ENCODE measurements around the gene MED13L. TPM values are rescaled to one million over a fixed set of nuclear protein-coding genes. Genes with fewer than 3 reads are reported as not detected.

Gene MED13L
- total and polyA plus RNA-seq, 2 of the 8 experiments (the other 6 are each of a cell fraction or from before 2014, with no cell fraction given): 15.9 to 51.7 TPM

DNA sequence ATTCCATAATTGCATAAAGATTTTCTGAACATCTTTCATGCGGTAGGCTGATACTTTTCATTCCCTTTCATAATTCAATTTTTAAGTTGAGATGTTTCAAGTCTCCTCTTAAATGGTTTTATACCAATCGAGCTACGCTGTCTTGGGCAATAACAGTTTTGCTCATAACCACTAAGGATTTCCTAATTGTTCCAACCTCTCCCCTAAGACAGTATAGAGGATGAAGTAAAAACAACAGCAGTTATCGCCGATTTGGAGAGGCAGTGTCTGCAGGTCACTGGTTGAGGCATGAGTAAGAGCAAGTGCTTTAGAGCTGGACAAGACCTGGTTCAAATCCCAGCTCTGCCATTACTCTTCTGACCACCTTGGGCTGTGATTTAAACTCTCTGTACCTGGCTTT is 6.9 kb upstream of the MED13L start (continued):
- TF ChIP-seq, protein P1, sequence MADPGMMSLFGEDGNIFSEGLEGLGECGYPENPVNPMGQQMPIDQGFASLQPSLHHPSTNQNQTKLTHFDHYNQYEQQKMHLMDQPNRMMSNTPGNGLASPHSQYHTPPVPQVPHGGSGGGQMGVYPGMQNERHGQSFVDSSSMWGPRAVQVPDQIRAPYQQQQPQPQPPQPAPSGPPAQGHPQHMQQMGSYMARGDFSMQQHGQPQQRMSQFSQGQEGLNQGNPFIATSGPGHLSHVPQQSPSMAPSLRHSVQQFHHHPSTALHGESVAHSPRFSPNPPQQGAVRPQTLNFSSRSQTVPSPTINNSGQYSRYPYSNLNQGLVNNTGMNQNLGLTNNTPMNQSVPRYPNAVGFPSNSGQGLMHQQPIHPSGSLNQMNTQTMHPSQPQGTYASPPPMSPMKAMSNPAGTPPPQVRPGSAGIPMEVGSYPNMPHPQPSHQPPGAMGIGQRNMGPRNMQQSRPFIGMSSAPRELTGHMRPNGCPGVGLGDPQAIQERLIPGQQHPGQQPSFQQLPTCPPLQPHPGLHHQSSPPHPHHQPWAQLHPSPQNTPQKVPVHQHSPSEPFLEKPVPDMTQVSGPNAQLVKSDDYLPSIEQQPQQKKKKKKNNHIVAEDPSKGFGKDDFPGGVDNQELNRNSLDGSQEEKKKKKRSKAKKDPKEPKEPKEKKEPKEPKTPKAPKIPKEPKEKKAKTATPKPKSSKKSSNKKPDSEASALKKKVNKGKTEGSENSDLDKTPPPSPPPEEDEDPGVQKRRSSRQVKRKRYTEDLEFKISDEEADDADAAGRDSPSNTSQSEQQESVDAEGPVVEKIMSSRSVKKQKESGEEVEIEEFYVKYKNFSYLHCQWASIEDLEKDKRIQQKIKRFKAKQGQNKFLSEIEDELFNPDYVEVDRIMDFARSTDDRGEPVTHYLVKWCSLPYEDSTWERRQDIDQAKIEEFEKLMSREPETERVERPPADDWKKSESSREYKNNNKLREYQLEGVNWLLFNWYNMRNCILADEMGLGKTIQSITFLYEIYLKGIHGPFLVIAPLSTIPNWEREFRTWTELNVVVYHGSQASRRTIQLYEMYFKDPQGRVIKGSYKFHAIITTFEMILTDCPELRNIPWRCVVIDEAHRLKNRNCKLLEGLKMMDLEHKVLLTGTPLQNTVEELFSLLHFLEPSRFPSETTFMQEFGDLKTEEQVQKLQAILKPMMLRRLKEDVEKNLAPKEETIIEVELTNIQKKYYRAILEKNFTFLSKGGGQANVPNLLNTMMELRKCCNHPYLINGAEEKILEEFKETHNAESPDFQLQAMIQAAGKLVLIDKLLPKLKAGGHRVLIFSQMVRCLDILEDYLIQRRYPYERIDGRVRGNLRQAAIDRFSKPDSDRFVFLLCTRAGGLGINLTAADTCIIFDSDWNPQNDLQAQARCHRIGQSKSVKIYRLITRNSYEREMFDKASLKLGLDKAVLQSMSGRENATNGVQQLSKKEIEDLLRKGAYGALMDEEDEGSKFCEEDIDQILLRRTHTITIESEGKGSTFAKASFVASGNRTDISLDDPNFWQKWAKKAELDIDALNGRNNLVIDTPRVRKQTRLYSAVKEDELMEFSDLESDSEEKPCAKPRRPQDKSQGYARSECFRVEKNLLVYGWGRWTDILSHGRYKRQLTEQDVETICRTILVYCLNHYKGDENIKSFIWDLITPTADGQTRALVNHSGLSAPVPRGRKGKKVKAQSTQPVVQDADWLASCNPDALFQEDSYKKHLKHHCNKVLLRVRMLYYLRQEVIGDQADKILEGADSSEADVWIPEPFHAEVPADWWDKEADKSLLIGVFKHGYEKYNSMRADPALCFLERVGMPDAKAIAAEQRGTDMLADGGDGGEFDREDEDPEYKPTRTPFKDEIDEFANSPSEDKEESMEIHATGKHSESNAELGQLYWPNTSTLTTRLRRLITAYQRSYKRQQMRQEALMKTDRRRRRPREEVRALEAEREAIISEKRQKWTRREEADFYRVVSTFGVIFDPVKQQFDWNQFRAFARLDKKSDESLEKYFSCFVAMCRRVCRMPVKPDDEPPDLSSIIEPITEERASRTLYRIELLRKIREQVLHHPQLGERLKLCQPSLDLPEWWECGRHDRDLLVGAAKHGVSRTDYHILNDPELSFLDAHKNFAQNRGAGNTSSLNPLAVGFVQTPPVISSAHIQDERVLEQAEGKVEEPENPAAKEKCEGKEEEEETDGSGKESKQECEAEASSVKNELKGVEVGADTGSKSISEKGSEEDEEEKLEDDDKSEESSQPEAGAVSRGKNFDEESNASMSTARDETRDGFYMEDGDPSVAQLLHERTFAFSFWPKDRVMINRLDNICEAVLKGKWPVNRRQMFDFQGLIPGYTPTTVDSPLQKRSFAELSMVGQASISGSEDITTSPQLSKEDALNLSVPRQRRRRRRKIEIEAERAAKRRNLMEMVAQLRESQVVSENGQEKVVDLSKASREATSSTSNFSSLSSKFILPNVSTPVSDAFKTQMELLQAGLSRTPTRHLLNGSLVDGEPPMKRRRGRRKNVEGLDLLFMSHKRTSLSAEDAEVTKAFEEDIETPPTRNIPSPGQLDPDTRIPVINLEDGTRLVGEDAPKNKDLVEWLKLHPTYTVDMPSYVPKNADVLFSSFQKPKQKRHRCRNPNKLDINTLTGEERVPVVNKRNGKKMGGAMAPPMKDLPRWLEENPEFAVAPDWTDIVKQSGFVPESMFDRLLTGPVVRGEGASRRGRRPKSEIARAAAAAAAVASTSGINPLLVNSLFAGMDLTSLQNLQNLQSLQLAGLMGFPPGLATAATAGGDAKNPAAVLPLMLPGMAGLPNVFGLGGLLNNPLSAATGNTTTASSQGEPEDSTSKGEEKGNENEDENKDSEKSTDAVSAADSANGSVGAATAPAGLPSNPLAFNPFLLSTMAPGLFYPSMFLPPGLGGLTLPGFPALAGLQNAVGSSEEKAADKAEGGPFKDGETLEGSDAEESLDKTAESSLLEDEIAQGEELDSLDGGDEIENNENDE (IDR thresholded peaks at IDR 0.05; ENCODE audit: insufficient replicate concordance, low read length): no peak
- no peak for TF ChIP-seq RXRA (IDR thresholded peaks at IDR 0.05; ENCODE audit: insufficient read depth, low read depth, low read length)
